ENCODE results near the gene COBLL1.

- no peak for TF ChIP-seq CTCF (IDR thresholded peaks at IDR 0.05)
- TF ChIP-seq POLR2A (IDR thresholded peaks at IDR 0.05) = no peak
These were observed 127.2 kb downstream of the COBLL1 start for GRCh38 chr2:164714471-164714870.

All from heart left ventricle (tissue), 13 donors.